NCI-H774 (cell line): ENCODE results near the gene SH2D2A.
"Not testable (repeated sequence)": the region's sequence is repeated elsewhere in the genome, so short reads cannot be mapped to it uniquely, and the experiment has no call there.

Experiments
- DNase-seq: peaks from one replicate; lab custom pipeline; 2025; lab: John Stamatoyannopoulos, UW

Gene SH2D2A

DNA sequence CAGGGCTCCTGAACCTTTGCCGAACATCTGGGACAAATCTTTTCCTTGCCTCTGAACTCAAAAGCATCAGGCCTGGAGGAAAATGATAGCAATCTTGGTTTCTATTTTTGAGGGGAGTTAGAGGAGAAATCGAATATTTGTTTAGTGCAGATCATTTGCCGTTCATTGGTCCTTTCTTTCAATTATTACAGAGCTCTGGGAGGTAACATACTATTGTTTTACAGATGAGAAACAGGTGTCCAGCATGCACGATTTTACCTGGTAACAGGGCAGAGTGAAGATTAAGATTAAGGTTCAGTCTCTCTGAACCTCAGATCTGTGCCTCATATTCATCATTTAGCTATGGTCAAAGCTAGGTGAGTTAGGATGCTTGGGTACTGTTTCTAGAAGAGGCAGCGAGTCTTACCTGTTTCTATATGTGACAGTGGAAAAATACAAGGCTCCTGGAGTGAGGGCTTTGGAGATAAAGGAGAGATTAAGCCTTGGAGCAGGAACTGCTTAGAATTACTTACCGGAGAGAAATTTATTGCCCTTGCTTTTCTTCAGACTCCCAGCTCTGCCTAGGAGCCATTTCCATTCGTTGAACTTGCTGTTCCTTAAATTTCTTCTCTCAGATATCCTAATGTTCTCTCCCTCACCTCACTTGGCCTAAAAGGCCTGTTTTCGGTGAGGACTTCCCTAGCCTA, 47.9 kb downstream of the SH2D2A start:
- DNase-seq: no peak

DNA sequence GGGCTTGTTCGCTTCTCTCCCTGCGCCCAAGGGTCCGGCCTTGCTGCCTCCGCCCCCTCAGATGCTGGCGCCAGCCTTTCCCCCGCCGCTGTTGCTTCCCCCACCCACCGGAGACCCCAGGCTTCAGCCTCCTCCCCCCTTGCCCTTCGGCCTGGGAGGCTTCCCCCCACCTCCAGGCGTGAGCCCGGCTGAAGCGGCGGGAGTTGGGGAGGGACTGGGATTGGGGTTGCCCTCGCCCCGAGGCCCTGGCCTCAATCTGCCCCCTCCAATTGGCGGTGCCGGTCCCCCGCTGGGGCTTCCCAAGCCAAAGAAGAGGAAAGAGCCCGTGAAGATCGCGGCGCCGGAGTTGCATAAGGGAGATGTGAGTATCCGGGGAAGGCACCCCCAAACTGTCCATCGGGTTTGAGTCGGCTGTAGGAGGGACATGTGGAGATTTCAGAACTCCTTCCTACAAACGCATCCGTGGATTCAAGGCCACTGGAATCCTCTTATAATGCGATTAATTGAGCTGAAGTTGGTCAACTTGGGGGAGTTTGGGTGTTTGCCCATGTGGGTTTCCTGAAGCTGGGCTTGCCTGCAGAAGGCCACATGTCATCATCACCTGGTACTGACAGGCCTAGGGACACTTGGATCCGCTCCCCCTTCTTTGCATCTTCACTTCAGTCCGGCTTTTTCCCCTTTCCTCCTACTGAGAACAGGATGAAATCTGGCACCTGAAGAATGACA, 48.6 kb downstream of the SH2D2A start:
- DNase-seq: no peak

- DNase-seq: peak; percentile 100
Observed at GRCh38 chr1:156767101-156767878, 49.4 kb downstream of the SH2D2A start, which contains the start of gene PRCC. PRCC (plus strand) TSS chr1:156767535; CDS start chr1:156767772, 237 bp downstream.

DNA sequence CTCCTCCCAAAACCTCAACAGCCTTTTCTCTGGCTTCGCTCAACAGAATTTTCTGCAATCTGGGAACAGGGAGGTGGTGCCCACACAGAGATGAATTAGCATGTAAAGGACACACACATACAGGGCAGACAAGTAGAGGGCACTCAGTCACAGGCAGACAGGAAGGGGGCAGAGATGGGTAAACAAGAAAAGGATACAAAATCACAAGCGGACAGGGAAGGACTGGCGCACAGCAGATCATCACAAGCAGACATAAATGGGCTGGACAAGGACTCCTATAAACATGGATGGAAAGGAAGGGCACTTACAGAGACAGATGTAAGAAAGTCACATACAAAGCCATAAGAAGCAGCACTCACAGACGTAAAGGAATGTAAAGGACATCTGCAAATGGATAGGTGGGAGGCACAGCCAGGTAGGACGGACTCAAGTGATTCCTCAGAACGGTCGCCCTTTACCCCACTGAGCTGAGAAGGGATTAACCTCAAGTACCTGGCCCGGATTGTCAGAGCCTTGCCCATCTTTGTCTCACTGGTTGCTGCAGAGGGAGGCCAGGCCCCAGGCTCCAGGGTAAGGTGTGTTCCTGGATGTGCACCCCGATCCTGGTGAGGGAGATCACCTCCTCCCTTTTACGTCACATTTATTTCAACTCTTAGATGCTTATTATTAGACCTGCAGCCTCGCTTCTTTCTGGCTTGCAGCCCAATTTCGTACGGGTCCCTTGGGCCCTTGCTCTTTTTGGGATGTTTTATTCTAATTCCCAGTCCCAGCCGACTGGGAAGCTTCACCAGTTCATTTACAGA, 50.1 kb downstream of the SH2D2A start:
- DNase-seq: no peak

DNA sequence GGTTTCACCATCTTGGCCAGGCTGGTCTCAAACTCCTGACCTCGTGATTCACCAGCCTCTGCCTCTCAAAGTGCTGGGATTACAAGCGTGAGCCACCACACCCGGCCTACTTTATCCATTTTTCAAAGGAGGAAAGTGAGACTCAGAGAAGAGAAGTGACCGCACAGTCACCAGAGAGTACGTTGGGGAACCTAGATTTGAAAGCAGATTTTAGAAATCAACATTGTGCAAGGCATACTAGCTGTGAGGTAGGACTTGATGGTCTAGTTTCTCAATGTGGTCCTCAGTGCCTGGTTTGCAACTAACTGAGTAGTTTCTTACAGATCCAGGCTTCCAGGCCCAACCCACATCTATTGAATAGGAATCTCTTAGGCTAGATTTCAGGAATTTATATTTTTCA, 51.0 kb downstream of the SH2D2A start:
- no peak for DNase-seq

GRCh38 chr1:156765136-156765535, 51.5 kb downstream of the SH2D2A start:
- not testable (repeated sequence) for DNase-seq

GRCh38 chr1:156760796-156761104, 55.9 kb downstream of the SH2D2A start:
- no peak for DNase-seq

DNA sequence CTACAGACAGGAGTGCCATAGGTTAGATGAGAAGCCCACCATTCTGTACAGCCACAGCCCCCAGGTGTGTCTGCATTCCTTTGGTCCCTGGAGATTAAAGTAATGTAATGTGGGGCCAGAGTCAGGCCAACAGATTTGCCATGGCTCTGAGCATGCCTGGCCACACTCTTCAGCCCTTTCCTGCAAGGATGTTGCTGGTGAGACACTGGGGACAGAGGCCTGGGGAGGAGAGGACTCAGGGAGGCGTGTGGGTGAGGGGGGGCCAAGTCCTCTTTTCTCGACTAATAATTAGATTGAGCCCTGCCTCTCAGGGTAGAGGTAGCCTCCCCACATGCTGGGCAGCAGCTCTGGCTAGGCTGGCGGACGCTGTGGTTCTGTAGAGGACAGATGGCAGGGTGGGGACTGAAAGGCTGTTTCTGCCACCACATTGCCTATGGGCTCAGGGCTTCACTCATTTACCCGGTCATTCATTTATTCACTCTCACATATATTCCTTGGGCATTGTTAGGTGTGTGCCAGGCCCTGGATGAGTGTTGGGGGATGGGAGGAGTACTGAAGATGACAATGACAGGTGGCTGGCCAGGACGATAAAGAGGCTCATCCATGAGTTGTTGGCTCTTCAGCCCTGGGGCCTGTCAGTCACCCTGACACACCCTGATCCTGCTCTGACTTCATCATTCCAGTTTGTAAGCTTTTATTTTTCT, 56.4 kb downstream of the SH2D2A start:
- DNase-seq: no peak

DNA sequence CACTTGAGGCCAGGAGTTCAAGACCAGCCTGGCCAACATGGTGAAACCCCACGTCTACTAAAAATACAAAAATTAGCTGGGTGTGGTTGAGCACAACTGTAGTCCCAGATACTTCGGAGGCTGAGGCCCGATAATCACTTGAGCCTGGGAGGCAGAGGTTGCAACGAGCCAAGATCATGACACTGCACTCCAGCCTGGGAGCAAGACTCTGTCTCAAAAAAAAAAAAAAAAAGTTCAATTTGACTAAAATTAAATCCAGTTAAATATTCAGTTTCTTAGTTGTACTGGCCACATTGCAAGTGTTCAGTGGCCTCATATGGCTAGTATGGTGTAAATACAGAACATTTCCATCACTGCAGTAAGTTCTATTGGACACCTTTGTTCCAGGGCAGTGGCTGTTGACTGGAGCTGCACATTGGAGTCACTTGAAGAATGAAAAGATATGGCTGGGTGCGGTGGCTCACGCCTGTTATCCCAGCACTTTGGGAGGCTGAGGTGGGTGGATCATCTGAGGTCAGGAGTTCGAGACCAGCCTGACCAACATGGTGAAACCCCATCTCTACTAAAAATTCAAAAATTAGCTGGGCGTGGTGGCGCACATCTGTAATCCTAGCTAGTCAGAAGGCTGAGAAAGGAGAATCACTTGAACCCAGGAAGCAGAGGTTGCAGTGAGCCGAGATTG, 58.9 kb downstream of the SH2D2A start:
- DNase-seq: not testable (repeated sequence)

GRCh38 chr1:156756355-156756754, 60.3 kb downstream of the SH2D2A start:
- DNase-seq: no peak
